NCI-H1048 (cell line): Measurements from ENCODE around the gene ATAD3B.
"Not testable (repeated sequence)": the region's sequence is repeated elsewhere in the genome, so short reads cannot be mapped to it uniquely, and the experiment has no call there.

Source experiments
- DNase-seq: peaks from one replicate; lab custom pipeline; 2025; lab: John Stamatoyannopoulos, UW

Gene ATAD3B

DNA sequence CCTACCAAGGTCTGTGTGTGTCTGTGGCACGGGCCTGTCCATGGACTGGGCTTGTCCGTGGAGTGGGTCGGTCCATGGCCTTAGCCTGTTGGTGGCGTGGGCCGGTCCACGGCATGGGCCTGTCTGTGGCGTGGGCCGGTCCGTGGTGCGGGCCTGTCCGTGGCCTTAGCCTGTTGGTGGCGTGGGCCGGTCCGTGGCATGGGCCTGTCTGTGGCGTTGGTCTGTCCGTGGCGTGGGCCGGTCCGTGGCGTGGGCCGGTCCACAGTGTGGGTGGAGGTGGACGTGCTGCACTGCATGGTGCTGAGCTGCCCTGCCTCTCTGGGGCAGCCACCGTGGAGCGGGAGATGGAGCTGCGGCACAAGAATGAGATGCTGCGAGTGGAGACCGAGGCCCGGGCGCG is 10.2 kb downstream of the ATAD3B start:
- DNase-seq: not testable (repeated sequence)

DNA sequence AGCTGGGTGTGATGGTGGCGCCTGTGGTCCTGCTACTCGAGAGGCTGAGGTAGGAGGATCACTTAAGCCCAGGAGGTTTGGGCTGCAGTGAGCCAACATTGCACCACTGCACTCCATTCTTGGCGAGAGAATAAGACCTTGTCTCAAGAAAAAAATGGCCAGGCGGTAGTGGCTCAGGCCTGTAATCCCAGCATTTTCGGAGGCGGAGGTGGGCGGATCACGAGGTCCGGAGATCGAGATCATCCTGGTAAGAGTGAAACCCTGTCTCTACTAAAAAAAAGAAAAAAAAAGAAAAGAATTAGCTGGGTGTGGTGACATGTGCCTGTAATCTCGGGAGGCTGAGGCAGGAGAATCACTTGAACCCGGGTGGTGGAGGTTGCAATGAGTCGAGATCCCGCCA is 11.3 kb downstream of the ATAD3B start:
- no peak for DNase-seq

DNA sequence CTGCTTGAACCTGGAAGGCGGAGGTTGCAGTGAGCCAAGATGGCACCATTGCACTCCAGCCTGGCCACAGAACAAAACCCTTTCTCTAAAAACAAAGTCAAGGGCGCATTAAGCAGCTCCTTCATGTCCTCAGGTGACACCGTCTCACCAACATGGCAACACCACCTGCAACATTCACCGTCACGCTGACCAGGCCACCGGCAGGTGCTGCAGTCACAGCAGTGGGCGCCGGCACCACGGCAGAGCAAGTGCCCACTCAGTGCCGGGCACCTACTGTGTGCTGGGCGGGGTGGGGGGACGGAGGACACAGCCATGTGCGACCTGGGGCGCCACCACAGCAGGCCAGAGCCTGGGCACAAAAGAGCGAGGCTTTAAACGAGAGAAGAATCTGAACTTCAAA is 12.1 kb downstream of the ATAD3B start:
- DNase-seq: no peak

DNA sequence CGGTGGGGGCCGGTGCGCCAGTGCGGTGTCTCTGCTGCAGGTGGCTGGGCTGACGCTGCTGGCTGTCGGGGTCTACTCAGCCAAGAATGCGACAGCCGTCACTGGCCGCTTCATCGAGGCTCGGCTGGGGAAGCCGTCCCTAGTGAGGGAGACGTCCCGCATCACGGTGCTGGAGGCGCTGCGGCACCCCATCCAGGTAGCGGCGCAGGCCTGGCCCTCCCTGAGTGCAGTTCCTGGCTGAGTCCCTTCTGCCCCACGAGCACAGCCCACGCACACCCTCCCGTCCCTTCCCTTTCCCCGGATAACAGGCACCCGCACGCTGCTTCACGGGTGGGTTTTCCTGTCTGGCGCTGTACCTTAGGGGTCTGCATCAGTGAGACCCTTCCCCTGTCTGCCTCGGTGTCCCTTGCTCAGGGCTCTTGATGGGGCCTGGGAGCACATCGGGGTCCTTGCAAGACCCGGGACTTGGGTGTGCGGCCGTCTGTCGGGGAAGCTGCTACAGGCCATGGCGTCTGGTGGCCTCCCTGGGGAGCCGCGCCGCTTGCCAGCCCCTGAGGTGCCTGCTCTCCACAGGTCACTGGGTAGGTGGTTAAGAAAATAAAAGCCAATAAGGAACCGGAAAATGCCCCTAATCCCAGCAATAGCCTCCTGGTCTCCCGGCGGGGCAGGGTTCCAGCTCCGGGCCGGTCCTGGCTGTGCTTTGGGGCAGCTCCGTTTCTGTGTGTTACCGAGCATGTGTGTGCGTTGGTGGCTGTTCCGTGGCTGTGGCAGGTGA is 13.6 kb downstream of the ATAD3B start:
- not testable (repeated sequence) for DNase-seq

DNA sequence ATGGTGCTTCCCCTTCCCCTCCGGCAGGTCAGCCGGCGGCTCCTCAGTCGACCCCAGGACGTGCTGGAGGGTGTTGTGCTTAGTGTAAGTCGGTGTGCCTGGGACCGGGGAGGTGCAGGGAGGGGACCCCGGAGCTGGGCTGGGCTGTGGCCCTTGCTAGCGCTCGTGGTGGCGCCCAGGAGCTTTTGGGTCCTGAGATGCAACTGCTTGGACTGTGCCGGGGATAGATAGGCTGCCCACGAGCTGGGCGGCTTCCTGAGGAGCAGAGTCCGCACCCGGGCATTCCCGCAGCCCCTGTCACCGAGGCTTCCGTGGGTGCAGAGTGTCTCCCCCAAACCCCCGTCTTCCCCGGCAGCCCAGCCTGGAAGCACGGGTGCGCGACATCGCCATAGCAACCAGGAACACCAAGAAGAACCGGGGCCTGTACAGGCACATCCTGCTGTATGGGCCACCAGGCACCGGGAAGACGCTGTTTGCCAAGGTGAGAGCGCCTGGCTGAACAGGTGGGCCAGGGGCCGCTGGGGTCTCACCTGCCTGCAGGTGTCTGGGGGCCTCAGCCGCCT is 14.3 kb downstream of the ATAD3B start:
- DNase-seq: not testable (repeated sequence)

DNA sequence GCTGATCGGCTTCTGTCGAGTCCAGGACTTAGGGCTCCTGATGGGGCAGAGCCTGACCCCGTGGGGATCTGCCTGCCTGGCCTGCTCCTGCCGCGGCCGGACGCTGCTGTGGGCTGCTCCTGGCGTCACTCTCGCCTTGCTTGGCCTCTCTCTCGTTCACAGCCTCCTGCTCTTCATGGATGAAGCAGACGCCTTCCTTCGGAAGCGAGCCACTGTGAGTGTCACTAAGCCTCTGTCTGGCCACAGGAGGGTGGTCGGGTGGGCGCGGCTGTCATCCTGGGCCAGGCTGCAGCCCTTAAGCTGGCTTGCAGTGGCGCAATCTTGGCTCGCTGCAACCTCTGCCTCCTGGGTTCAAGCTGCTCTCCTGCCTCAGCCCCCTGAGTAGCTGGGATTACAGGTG is 16.1 kb downstream of the ATAD3B start:
- DNase-seq: no peak

DNA sequence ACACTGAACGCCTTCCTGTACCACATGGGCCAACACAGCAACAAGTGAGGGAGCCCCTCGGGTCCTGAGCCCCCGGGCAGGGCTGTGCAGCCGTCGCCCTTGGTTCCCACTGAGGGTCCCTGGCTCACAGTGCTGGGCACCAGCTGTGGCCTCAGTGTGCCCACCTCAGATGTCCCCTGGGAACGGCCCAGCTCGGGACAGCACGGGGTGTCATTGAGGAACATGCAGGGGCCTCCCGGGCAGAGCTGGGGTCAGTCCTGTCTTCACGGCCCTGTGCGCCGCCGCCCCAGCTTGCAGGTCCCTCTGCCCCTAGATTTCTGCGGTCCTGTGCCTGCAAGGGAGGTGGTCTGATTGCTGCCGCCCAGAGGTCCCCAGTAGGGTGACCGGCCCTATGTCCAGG is 17.7 kb downstream of the ATAD3B start:
- DNase-seq: no peak

DNA sequence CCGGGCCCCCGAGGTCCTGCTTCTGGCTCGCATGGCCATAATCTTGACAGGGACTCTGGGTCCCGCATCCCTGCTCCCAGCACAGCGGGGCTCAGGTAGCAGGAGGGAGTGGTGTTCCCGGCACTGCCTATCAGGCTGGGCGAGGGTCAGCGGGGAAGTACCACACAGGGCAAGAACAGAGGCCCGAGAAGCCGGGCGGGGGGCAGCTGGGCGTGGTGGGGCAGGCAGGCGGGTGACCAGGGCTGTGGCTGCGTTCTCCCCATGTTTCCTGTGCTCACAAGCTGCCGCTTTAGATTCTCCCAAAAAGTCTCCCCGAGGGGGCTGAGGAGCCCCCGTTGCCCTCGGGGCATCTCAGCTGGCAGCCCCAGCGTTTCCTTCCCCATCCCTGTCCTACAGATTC is 18.3 kb downstream of the ATAD3B start:
- no peak for DNase-seq

DNA sequence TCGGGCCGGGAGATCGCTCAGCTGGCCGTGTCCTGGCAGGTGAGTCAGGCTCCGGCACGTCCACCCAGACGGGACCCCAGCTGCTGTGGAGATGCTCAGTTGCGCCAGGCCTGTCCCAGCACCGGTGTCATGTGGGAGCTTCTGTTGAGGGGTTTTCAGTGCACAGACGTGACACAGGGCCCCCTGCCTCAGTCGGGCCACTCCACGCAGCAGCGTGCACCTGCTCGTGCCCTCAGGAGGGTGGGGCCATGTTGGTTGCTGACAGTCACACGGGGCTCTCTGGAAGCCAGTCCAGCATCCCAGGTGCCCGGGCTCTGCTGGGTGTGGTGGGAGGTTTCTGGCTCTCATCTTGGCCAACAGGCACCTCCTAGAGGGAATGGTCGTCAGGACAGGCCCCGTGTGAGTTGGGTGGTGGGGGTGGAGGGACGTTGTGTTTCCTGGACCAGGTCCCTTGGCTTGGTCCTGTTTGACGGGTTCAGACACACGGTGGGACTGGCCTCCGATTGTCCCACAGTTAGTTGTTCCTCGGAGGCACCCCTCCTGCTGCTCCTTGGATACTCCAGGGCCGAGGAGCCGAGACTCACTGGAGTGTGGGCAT is 19.2 kb downstream of the ATAD3B start:
- no peak for DNase-seq

DNA sequence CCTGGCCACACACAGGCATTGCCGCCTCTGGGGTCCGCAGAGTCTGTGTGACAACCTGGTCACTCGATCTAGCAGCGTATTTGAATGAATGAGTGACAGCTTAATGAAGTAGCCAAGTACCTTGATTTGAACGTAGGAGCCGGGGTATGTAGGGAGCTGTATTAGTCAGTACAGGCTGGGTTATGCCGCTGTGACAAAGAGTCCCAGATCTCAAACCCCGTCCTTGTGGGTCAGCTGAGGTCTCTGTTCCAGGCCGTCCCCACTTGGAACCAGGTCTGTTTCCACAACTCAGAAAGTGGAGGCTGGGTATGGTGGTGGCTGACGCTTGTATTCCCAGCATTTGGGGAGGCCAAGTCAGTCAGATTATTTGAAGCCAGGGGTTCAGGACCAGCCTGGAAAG is 20.0 kb downstream of the ATAD3B start:
- no peak for DNase-seq

DNA sequence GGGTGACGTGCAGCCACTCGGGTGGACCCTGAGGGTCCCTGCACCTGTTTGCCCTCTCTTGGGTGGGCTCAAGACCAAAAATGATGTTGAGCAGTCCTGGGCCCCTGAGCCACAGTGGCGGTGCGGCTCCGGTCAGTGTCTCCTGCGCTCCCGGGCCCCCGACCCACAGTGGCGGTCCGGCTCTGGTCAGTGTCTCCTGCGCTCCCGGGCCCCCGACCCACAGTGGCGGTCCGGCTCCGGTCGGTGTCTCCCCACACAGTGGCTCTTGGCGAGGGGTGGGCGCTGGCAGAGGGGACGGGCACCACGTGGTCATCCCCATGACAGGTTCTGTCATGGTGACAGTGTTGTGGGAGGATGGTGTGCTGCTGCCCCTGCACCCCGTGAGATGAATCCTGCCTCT is 22.7 kb downstream of the ATAD3B start:
- not testable (repeated sequence) for DNase-seq

DNA sequence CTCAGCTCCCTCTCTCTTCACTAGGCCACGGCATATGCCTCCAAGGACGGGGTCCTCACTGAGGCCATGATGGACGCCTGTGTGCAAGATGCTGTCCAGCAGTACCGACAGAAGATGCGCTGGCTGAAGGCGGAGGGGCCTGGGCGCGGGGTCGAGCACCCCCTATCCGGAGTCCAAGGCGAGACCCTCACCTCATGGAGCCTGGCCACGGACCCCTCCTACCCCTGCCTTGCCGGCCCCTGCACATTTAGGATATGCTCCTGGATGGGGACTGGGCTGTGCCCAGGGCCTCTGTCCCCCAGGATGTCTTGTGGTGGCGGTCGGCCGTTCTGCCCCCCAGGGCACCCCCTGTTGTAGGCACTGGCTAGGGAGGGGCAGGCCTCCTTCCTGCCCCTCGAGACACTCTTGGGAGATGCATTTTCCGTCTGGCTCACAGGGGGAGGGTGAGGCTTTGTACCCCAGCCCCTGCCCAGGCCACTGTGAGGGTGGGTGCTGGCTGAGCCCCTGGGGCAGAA is 24.0 kb downstream of the ATAD3B start:
- not testable (repeated sequence) for DNase-seq

DNA sequence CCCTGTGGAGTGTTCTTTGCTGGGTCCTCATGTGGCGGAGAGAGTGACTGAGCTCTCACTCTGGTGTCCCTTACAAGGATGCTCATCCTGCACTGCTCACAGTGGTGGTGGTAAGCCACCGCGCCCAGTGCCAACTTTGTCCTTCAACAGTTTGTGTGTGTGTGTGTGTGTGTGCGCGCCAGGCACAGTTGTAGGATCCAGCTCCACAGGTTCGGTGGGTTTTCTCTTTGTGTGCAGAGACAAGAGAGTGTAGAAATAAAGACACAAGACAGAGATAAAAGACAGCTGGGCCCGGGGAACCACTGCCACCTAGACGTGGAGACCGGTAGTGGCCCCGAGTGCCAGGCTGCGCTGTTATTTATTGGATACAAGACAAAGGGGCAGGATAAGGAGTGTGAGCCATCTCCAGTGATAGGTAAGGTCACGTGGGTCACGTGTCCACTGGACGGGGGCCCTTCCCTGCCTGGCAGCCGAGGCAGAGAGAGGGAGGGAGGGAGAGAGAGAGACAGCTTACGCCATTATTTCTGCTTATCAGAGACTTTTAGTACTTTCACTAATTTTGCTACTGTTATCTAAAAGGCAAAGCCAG is 33.3 kb downstream of the ATAD3B start:
- DNase-seq: not testable (repeated sequence)

DNA sequence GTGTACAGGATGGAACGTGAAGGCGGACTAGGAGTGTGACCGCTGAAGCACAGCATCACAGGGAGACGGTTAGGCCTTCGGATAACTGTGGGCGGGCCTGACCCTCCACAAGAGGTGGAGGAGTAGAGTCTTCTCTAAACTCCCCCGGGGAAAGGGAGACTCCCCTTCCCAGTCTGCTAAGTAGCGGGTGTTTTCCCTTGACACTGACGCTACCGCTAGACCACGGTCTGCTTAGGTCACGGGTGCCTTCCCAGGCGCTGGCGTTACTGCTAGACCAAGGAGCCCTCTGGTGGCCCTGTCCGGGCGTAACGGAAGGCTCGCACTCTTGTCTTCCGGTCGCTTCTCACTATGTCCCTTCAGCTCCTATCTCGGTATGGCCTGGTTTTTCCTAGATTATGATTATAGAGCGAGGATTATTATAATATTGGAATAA is 33.8 kb downstream of the ATAD3B start:
- not testable (repeated sequence) for DNase-seq

DNA sequence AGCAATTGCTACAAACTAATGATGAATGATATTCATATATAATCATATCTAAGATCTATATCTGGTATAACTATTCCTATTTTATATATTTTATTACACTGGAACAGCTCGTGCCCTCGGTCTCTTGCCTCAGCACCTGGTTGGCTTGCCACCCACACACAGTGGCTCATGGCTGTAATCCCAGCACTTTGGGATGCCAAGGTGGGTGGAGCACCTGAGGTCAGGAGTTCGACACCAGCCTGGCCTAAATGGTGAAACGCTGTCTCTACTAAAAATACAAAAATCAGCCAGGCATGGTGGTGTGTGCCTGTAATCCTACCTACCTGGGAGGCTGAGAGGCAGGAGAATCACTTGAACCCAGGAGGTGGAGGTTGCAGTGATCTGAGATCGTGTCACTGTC is 34.2 kb downstream of the ATAD3B start:
- DNase-seq: not testable (repeated sequence)

DNA sequence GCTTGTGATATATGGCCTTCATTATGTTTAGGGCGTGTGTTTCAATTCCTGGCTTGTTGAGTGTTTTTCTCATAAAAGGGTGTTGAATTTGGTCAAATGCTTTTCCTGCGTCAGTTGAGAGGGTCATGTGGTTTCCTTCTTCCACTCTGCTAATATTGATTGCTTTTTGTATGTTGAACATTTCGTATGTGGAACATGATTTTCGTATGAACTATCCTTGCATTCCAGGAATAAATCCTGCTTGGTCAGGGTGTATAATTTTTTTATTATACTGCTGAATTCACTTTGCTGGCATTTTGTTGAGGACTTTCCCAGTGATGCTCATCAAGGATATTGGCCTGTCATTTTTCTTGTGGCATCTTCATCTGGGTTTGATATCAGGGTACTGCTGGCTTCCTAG is 35.7 kb downstream of the ATAD3B start:
- no peak for DNase-seq

DNA sequence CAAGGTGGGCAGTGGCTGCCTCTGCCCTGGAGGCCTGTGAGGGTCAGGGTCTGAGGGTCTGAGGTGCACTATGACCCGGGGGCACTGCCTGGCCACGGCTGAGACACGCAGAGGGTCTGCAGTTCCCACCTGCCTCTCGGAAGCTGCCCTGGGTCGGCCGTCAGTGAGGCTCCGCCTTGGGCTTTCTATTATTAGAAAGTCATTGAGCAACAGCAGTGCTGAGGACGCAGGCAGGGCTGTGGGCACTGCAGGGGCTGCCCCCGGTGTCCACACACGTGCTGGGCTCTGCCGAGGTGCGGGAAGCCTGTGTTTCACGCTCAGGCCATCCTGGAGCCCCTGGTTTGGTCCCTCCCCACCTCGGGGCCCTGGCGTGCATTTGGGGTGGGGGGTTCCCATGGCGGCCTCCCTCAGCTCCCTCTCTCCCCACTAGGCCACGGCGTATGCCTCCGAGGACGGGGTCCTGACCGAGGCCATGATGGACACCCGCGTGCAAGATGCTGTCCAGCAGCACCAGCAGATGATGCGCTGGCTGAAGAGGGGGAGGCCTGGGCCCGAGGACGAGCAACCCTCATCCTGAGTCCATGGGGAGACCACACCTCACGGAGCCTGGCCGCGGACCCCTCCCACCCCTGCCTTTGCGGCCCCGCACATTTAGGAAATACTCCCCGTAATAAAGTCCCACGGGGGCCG is 37.4 kb downstream of the ATAD3B start:
- not testable (repeated sequence) for DNase-seq

DNA sequence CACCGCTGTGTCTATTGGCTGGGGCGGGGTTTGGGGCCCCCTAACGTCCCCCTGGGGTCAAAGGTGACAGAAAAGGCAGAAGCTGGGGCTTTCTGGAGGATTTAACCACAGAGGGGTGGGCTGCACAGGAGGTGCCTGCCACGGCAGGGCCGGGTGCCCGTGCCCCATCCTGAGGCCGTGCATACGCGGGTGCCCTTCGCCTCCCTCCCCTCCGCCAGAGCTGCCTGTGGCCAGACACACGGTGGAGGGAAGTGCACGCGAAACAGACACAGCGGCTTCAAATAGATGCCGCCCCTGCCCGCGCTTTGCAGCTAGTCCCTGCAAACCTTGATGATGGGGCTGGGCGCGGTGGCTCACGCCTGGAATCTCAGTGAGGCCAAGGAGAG is 37.9 kb downstream of the ATAD3B start:
- DNase-seq: not testable (repeated sequence)

DNA sequence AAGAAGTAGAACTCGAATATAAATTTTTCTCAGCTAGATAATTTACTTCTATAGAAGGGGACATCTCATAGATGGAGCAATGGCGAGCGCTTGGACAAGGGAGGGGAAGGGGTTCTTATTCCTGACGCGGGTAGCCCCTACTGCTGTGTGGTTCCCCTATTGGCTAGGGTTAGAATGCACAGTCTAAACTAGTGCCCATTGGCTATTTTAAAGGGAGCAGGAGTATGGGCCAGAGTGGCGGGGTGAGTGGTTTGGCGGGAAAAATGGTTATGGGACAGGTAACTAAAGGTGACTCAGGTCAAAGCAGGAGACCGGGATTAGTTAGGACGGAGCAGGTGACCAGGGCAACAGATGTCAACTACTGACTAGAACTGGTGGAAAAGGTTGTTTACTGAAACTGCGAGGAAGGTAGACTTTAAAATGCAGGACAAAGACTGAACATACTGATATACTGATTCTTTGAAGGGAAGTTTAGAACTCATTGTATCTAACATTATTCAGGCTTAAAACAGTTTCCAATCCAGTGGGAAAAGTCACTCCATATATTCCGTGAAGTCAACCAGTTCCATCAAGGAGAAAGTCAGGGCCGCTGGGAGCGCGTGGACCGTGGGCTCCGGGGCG is 39.5 kb downstream of the ATAD3B start:
- DNase-seq: peak; percentile 34

DNA sequence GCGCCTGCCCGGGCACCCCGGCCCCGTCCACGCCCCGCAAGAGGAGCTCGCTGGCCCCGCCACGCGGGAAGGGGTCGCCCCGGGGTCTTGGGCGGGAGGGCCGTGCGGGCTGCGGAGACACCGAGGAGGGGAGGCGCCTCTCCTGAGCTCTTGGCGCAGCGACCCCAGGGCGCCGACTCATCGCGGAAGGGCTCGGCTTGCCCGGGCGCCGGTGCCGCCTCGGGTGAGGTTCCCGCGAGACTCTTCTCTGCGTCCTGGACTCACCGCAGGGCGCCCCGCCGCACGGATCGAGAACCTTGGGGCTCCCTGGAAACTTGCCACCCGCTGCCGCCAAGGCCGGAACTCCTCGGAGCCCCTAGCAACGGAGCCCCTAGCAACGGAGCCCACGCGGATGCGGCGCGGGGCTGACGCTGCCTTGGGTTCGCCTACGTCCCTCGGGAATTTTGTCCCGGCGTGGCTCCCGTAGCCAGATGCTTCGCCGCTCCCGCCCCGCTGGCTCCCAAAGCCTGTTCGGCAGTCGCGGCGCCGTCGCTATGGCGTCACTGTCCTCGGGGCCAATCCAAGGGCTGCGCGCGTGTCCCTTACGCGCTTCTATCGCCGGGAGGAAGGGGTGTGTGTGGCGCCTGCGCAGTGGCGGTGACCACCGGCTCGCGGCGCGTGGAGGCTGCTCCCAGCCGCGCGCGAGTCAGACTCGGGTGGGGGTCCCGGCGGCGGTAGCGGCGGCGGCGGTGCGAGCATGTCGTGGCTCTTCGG is 40.1 kb downstream of the ATAD3B start, which contains the start of gene ATAD3A:
TSS of gene ATAD3A (plus strand) at position 630 of the 753 bp plus-strand sequence. CDS start at position 737, 107 bp downstream.
- DNase-seq: peak; percentile 87

DNA sequence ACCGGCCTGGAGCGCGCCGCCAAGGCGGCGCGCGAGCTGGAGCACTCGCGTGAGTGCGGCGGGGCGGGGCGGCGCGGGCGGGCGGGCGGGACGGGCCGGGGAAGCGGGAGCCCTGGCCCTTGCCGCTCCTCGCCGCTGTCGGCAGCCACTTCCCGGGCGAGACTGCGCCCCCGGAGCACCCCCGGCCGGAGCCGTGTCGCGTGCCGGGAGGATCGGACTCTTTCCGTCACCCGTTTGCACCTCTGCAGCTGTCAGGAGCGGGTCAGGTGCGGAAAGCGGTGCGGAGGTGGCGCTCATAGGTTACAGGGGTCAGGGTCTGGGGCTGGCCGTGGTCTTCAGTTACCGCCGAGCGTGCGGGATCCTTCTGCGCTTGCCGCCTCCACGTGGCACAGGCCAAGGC is 40.9 kb downstream of the ATAD3B start:
- not testable (repeated sequence) for DNase-seq
